HUES6 (cell line): ENCODE results near the gene COL6A6.

Source experiments
- H3K27ac ChIP-seq: 2 replicates; pipeline ENCODE4 v1.7.0; 2013; ENCODE audit warnings: low read depth, mild to moderate bottlenecking, low read length, inconsistent platforms
- H3K27me3 ChIP-seq: 2 replicates; pipeline ENCODE4 v1.6.1; 2013; ENCODE audit warnings: low read length; ENCODE audit not compliant: control insufficient read depth, insufficient read depth
- H3K36me3 ChIP-seq: 2 replicates; pipeline ENCODE4 v1.6.1; 2013; ENCODE audit warnings: low read length; ENCODE audit not compliant: control insufficient read depth, insufficient read depth
- H3K4me1 ChIP-seq: 2 replicates; pipeline ENCODE4 v1.6.1; 2013; ENCODE audit warnings: low read length; ENCODE audit not compliant: control insufficient read depth, insufficient read depth
- H3K4me3 ChIP-seq: 2 replicates; pipeline ENCODE4 v1.5.1; 2013; ENCODE audit warnings: low read depth, low read length
- H3K9ac ChIP-seq: one replicate; pipeline ENCODE4 v1.6.1; 2013; ENCODE audit warnings: mild to moderate bottlenecking, low read length
- H3K9me3 ChIP-seq: 2 replicates; pipeline ENCODE4 v1.6.1; 2013; ENCODE audit warnings: low read depth, low read length; ENCODE audit not compliant: control insufficient read depth, insufficient read depth

COL6A6 gene

GRCh38 chr3:130507746-130508145 lies 9.2 kb upstream of the COL6A6 start:
- Histone ChIP-seq H3K4me1 (peaks cover 6% of the 10 kb centered on the region; the same call in 1 of the 2 replicates), H3K36me3 (no peaks in the 10 kb centered on the region), H3K27me3 (no peaks in the 10 kb centered on the region), H3K9me3 (no peaks in the 10 kb centered on the region), H3K4me3 (no peak overlapping the region), H3K9ac (no peak overlapping the region), H3K27ac (no peak overlapping the region)

GRCh38 chr3:130509008-130509407 lies 8.0 kb upstream of the COL6A6 start:
- H3K4me3 ChIP-seq = no peak overlapping the region
- H3K9ac ChIP-seq = no peak overlapping the region
- H3K27ac ChIP-seq = no peak overlapping the region
- no peaks in the 10 kb centered on the region for H3K27me3 ChIP-seq
- H3K36me3 ChIP-seq = no peaks in the 10 kb centered on the region
- no peaks in the 10 kb centered on the region for H3K9me3 ChIP-seq
- H3K4me1 ChIP-seq = peaks cover 6% of the 10 kb centered on the region; the same call in 1 of the 2 replicates

GRCh38 chr3:130514681-130515080 lies 2.3 kb upstream of the COL6A6 start:
- H3K4me1 ChIP-seq = peaks cover 3% of the 10 kb centered on the region; the same call in 1 of the 2 replicates
- no peak overlapping the region for H3K27ac ChIP-seq
- no peak overlapping the region for H3K9ac ChIP-seq
- H3K9me3 ChIP-seq = no peaks in the 10 kb centered on the region
- H3K36me3 ChIP-seq = no peaks in the 10 kb centered on the region
- H3K27me3 ChIP-seq = peaks cover 36% of the 10 kb centered on the region
- no peak overlapping the region for H3K4me3 ChIP-seq

- H3K27me3 ChIP-seq = peaks cover 36% of the 10 kb centered on the region
- H3K36me3 ChIP-seq = no peaks in the 10 kb centered on the region
- H3K9ac ChIP-seq = no peak overlapping the region
- H3K9me3 ChIP-seq = no peaks in the 10 kb centered on the region
- peaks cover 3% of the 10 kb centered on the region; the same call in 1 of the 2 replicates for H3K4me1 ChIP-seq
- H3K4me3 ChIP-seq = no peak overlapping the region
- H3K27ac ChIP-seq = no peak overlapping the region
These were observed 1.2 kb upstream of the COL6A6 start for GRCh38 chr3:130515755-130516154.

GRCh38 chr3:130517602-130518001 lies 625 bp downstream of the COL6A6 start:
- H3K9ac ChIP-seq = peak overlapping the region; percentile 52
- H3K4me3 ChIP-seq = peak overlapping the region; percentile 74
- no peaks in the 10 kb centered on the region for H3K9me3 ChIP-seq
- H3K4me1 ChIP-seq = peaks cover 3% of the 10 kb centered on the region; the same call in 1 of the 2 replicates
- H3K36me3 ChIP-seq = no peaks in the 10 kb centered on the region
- no peak overlapping the region for H3K27ac ChIP-seq
- H3K27me3 ChIP-seq = peaks cover 36% of the 10 kb centered on the region

GRCh38 chr3:130519754-130520153 lies 2.8 kb downstream of the COL6A6 start:
- Histone ChIP-seq H3K9ac (no peak overlapping the region), H3K9me3 (no peaks in the 10 kb centered on the region), H3K4me3 (no peak overlapping the region), H3K36me3 (no peaks in the 10 kb centered on the region), H3K27me3 (peaks cover 32% of the 10 kb centered on the region), H3K4me1 (peaks cover 3% of the 10 kb centered on the region; the same call in 1 of the 2 replicates), H3K27ac (no peak overlapping the region)

- no peak overlapping the region for H3K9ac ChIP-seq
- H3K9me3 ChIP-seq = no peaks in the 10 kb centered on the region
- H3K4me3 ChIP-seq = no peak overlapping the region
- peaks cover 8% of the 10 kb centered on the region for H3K27me3 ChIP-seq
- no peak overlapping the region for H3K27ac ChIP-seq
- H3K4me1 ChIP-seq = no peaks in the 10 kb centered on the region; the same call in 1 of the 2 replicates
- H3K36me3 ChIP-seq = no peaks in the 10 kb centered on the region
These were observed 5.4 kb downstream of the COL6A6 start for GRCh38 chr3:130522399-130522798.

- Histone ChIP-seq H3K4me3 (no peak overlapping the region), H3K27ac (no peak overlapping the region), H3K9ac (no peak overlapping the region), H3K36me3 (no peaks in the 10 kb centered on the region), H3K4me1 (0 out of 2 replicates have a peak, but pooled peaks cover 5% of the 10 kb centered on the region), H3K27me3 (no peaks in the 10 kb centered on the region), H3K9me3 (no peaks in the 10 kb centered on the region)
These were observed 10.4 kb downstream of the COL6A6 start for GRCh38 chr3:130527426-130527825.

GRCh38 chr3:130528120-130528519 lies 11.1 kb downstream of the COL6A6 start:
- Histone ChIP-seq H3K9me3 (no peaks in the 10 kb centered on the region), H3K27me3 (no peaks in the 10 kb centered on the region), H3K4me1 (0 out of 2 replicates have a peak, but pooled peaks cover 5% of the 10 kb centered on the region), H3K27ac (no peak overlapping the region), H3K9ac (no peak overlapping the region), H3K36me3 (no peaks in the 10 kb centered on the region), H3K4me3 (no peak overlapping the region)

GRCh38 chr3:130529486-130530215 lies 12.7 kb downstream of the COL6A6 start:
- no peak overlapping the region for H3K4me3 ChIP-seq
- H3K27ac ChIP-seq = no peak overlapping the region
- no peaks in the 10 kb centered on the region for H3K36me3 ChIP-seq
- no peaks in the 10 kb centered on the region for H3K27me3 ChIP-seq
- no peak overlapping the region for H3K9ac ChIP-seq
- H3K9me3 ChIP-seq = no peaks in the 10 kb centered on the region
- 0 out of 2 replicates have a peak, but pooled peaks cover 5% of the 10 kb centered on the region for H3K4me1 ChIP-seq

- Histone ChIP-seq H3K36me3 (no peaks in the 10 kb centered on the region), H3K9ac (no peak overlapping the region), H3K27me3 (no peaks in the 10 kb centered on the region), H3K9me3 (no peaks in the 10 kb centered on the region), H3K27ac (no peak overlapping the region), H3K4me1 (0 out of 2 replicates have a peak, but pooled peaks cover 5% of the 10 kb centered on the region), H3K4me3 (no peak overlapping the region)
These were observed 16.3 kb downstream of the COL6A6 start for GRCh38 chr3:130533247-130533646.
